H1 (cell line): ENCODE data around the gene UGT1A8. TPM values are rescaled to one million over a fixed set of nuclear protein-coding genes. Genes with fewer than 3 reads are reported as not detected.

Experiments used
- CTCF ChIA-PET: fragments of 300-600 bp; sonication (Branson Sonifier 250); formaldehyde crosslinking; loops from one replicate; lab custom pipeline; 2021; ENCODE audit not compliant: partially characterized antibody; lab: Charles Lee
- POLR2A ChIA-PET: fragments of 300-600 bp; sonication (Branson Sonifier 250); formaldehyde crosslinking; loops from one replicate; lab custom pipeline; 2021; ENCODE audit warnings: inconsistent platforms; ENCODE audit not compliant: partially characterized antibody; lab: Charles Lee
- DNase-seq, 2 experiments: peaks; one replicate each; pipeline versions ENCODE4 v3.0.0 to v3.0.0-alpha.2; 2010 to 2022; ENCODE audit warnings: low spot score in 2 of 2, low read depth in 1 of 2, mixed read lengths in 1 of 2
- FAIRE-seq: peaks from 2 replicates; lab custom pipeline; 2011; peaks lifted over from hg19 to GRCh38; lab: Jason Lieb, UNC
- H2AFZ ChIP-seq: 2 replicates; pipeline ENCODE4 v1.8.1; 2012; ENCODE audit warnings: low read length, inconsistent platforms
- H2AK5ac ChIP-seq: 2 replicates; pipeline ENCODE4 v1.6.1; 2013; ENCODE audit warnings: low read depth, low read length
- H2BK120ac ChIP-seq: replicated peaks from 2 replicates; pipeline ENCODE3; 2013; ENCODE audit warnings: low read depth, low read length, inconsistent platforms
- H2BK12ac ChIP-seq: 2 replicates; pipeline ENCODE4 v1.6.1; 2013; ENCODE audit warnings: low read depth, low read length
- H2BK15ac ChIP-seq: 2 replicates; pipeline ENCODE4 v1.6.1; 2013; ENCODE audit warnings: low read length
- H2BK20ac ChIP-seq: 2 replicates; pipeline ENCODE4 v1.6.1; 2013; ENCODE audit warnings: low read length
- H2BK5ac ChIP-seq: 2 replicates; pipeline ENCODE4 v1.6.1; 2013; ENCODE audit warnings: low read depth, low read length
- H3K14ac ChIP-seq: 2 replicates; pipeline ENCODE4 v1.6.1; 2013; ENCODE audit warnings: inconsistent platforms; ENCODE audit not compliant: insufficient read length
- H3K18ac ChIP-seq: 2 replicates; pipeline ENCODE4 v1.6.1; 2013; ENCODE audit warnings: low read length; ENCODE audit errors: extremely low read depth
- H3K23ac ChIP-seq: 2 replicates; pipeline ENCODE4 v1.6.1; 2013; ENCODE audit warnings: inconsistent platforms; ENCODE audit not compliant: insufficient read length
- H3K23me2 ChIP-seq: 2 replicates; pipeline ENCODE4 v1.6.1; 2013; ENCODE audit warnings: low read depth, low read length
- H3K27ac ChIP-seq: 2 replicates; pipeline ENCODE4 v1.6.1; 2011; ENCODE audit warnings: low read depth, low read length, inconsistent platforms
- H3K27me3 ChIP-seq, 4 experiments: replicated peaks in 1 of 4; 1 replicate in 1 of 4; 2 replicates in 3 of 4; pipeline versions ENCODE4 v1.6.1 to v1.8.1; 2011 to 2013; ENCODE audit warnings: low read length in 3 of 4, mild to moderate bottlenecking in 3 of 4, inconsistent platforms in 2 of 4, mixed read lengths in 2 of 4, moderate library complexity in 1 of 4; ENCODE audit not compliant: control insufficient read depth in 3 of 4, insufficient read depth in 3 of 4; ENCODE audit errors: extremely low read depth in 1 of 4
- H3K36me3 ChIP-seq, 4 experiments: 2 replicates each; pipeline versions ENCODE4 v1.6.1 to v1.8.1; 2011 to 2013; ENCODE audit warnings: mild to moderate bottlenecking in 4 of 4, low read length in 3 of 4, moderate library complexity in 2 of 4, control low read depth in 1 of 4, inconsistent platforms in 1 of 4; ENCODE audit not compliant: insufficient read depth in 4 of 4, control insufficient read depth in 2 of 4
- H3K4ac ChIP-seq: replicated peaks from 2 replicates; pipeline ENCODE3; 2013; ENCODE audit warnings: low read length, low read depth, mixed read lengths, inconsistent platforms; ENCODE audit not compliant: insufficient read length
- H3K4me1 ChIP-seq, 4 experiments: replicated peaks in 1 of 4; 1 replicate in 1 of 4; 2 replicates in 3 of 4; pipeline versions ENCODE4 v1.6.1 to v1.8.1; 2011 to 2013; ENCODE audit warnings: low read length in 3 of 4, inconsistent platforms in 2 of 4, mixed read lengths in 1 of 4; ENCODE audit not compliant: insufficient read depth in 4 of 4, control insufficient read depth in 3 of 4
- H3K4me2 ChIP-seq, 2 experiments: 2 replicates each; pipeline versions ENCODE4 v1.6.1 to v1.8.1; 2011 to 2013; ENCODE audit warnings: low read depth in 2 of 2, low read length in 2 of 2, control low read depth in 1 of 2, inconsistent platforms in 1 of 2, mild to moderate bottlenecking in 1 of 2; ENCODE audit not compliant: insufficient read depth in 1 of 2
- H3K4me3 ChIP-seq, 4 experiments: fragments of 200-600, 300-600 bp in 1 of 4; sonication (generic), shearing (Covaris generic), sonication (Bioruptor Twin) in 1 of 4; 2 replicates each; pipeline versions ENCODE4 v1.5.1 to v1.8.1; 2011 to 2016; ENCODE audit warnings: low read length in 4 of 4, low read depth in 3 of 4, control low read depth in 2 of 4, inconsistent platforms in 2 of 4, mild to moderate bottlenecking in 2 of 4, mixed read lengths in 1 of 4, moderate library complexity in 1 of 4; ENCODE audit not compliant: insufficient read depth in 2 of 4; ENCODE audit errors: extremely low read depth in 1 of 4
- H3K56ac ChIP-seq: replicated peaks from 2 replicates; pipeline ENCODE3; 2013; ENCODE audit warnings: low read depth, mild to moderate bottlenecking, mixed read lengths, low read length, inconsistent platforms; ENCODE audit not compliant: insufficient read length
- H3K79me1 ChIP-seq: 2 replicates; pipeline ENCODE4 v1.6.1; 2013; ENCODE audit warnings: low read depth, low read length, control low read depth
- H3K79me2 ChIP-seq, 2 experiments: 2 replicates each; pipeline versions ENCODE4 v1.6.1 to v1.8.1; 2012 to 2013; ENCODE audit warnings: low read length in 2 of 2, mild to moderate bottlenecking in 2 of 2, inconsistent platforms in 1 of 2; ENCODE audit not compliant: insufficient read depth in 2 of 2, control insufficient read depth in 1 of 2
- H3K9ac ChIP-seq, 4 experiments: replicated peaks in 1 of 4; 1 replicate in 1 of 4; 2 replicates in 3 of 4; pipeline versions ENCODE4 v1.6.1 to v1.8.1; 2011 to 2013; ENCODE audit warnings: low read depth in 3 of 4, low read length in 3 of 4, control low read depth in 2 of 4, mild to moderate bottlenecking in 2 of 4, moderate library complexity in 2 of 4, inconsistent platforms in 1 of 4; ENCODE audit errors: extremely low read depth in 1 of 4
- H3K9me3 ChIP-seq, 2 experiments: 2 replicates each; pipeline versions ENCODE4 v1.6.1 to v1.8.1; 2012 to 2013; ENCODE audit warnings: mild to moderate bottlenecking in 2 of 2, moderate library complexity in 2 of 2, control low read depth in 1 of 2, inconsistent platforms in 1 of 2, low read depth in 1 of 2, low read length in 1 of 2, mixed read lengths in 1 of 2; ENCODE audit not compliant: insufficient read depth in 2 of 2
- H4K20me1 ChIP-seq, 2 experiments: replicated peaks in 1 of 2; 2 replicates each; pipeline versions ENCODE3 to v1.8.1; 2011 to 2013; ENCODE audit warnings: inconsistent platforms in 2 of 2, low read length in 2 of 2, mild to moderate bottlenecking in 1 of 2; ENCODE audit not compliant: insufficient read depth in 2 of 2, control insufficient read depth in 1 of 2
- H4K5ac ChIP-seq: 2 replicates; pipeline ENCODE4 v1.6.1; 2013; ENCODE audit warnings: low read length, low read depth, mixed read lengths, inconsistent platforms; ENCODE audit not compliant: insufficient read length
- H4K8ac ChIP-seq: 2 replicates; pipeline ENCODE4 v1.8.0; 2013; ENCODE audit warnings: mild to moderate bottlenecking, moderate library complexity, low read length, inconsistent platforms; ENCODE audit not compliant: insufficient read depth; ENCODE audit errors: extremely low read depth
- H4K91ac ChIP-seq: replicated peaks from 2 replicates; pipeline ENCODE3; 2013; ENCODE audit warnings: low read length, mixed read lengths, inconsistent platforms; ENCODE audit not compliant: insufficient read length
- BCL11A ChIP-seq, 2 experiments: IDR thresholded peaks; one replicate each; pipeline ENCODE4 v1.6.1; 2011; ENCODE audit warnings: low read depth in 2 of 2, low read length in 2 of 2, mild to moderate bottlenecking in 2 of 2
- CREB1 ChIP-seq: IDR thresholded peaks from 2 replicates; pipeline ENCODE4 v1.6.1; 2012; ENCODE audit warnings: inconsistent platforms
- CTBP2 ChIP-seq: IDR thresholded peaks from 2 replicates; pipeline ENCODE4 v1.7.0; 2011; ENCODE audit warnings: borderline replicate concordance, mild to moderate bottlenecking, moderate library complexity, mixed read lengths, low read length; ENCODE audit not compliant: insufficient read depth, insufficient read length
- CTCF ChIP-seq, 3 experiments: IDR thresholded peaks; 1 replicate in 2 of 3; 2 replicates in 1 of 3; pipeline versions ENCODE4 v1.5.1 to v1.6.1; 2011; ENCODE audit warnings: low read length in 3 of 3, mild to moderate bottlenecking in 3 of 3, inconsistent platforms in 2 of 3, low read depth in 1 of 3, moderate library complexity in 1 of 3; ENCODE audit not compliant: insufficient read depth in 1 of 3; ENCODE audit errors: control extremely low read depth in 1 of 3
- EGR1 ChIP-seq: IDR thresholded peaks from 2 replicates; pipeline ENCODE4 v1.6.1; 2011; ENCODE audit warnings: low read depth, low read length, borderline replicate concordance
- MAFK ChIP-seq: IDR thresholded peaks from 2 replicates; pipeline ENCODE4 v1.6.1; 2012; ENCODE audit warnings: low read depth, mild to moderate bottlenecking, improper control_type of control experiment, low read length
- NRF1 ChIP-seq: IDR thresholded peaks from 2 replicates; pipeline ENCODE4 v1.6.1; 2011; ENCODE audit warnings: mild to moderate bottlenecking, low read depth, low read length, improper control_type of control experiment
- POLR2A ChIP-seq, 2 experiments: IDR thresholded peaks; 1 replicate in 1 of 2; 2 replicates in 1 of 2; pipeline ENCODE4 v1.6.1; 2011; ENCODE audit warnings: low read depth in 2 of 2, low read length in 2 of 2, mild to moderate bottlenecking in 2 of 2; ENCODE audit errors: control extremely low read depth in 1 of 2
- SIN3A ChIP-seq, 2 experiments: IDR thresholded peaks in 1 of 2; conservative IDR thresholded peaks in 1 of 2; 2 replicates each; pipeline ENCODE4 v1.6.1; 2011 to 2012; ENCODE audit warnings: low read length in 2 of 2, improper control_type of control experiment in 1 of 2, low read depth in 1 of 2, mild to moderate bottlenecking in 1 of 2
- WGBS, 2 experiments: shearing (Covaris generic) in 1 of 2; methylation state at CpG; one replicate each; pipeline versions ENCODE4 v1.1.6 to v1.1.7; 2013 to 2015; ENCODE audit warnings: low lambda C conversion rate in 2 of 2, mixed read lengths in 2 of 2, inconsistent platforms in 1 of 2, low coverage in 1 of 2, missing lambda C conversion rate in 1 of 2; ENCODE audit not compliant: insufficient replicate concordance in 2 of 2, insufficient coverage in 1 of 2, insufficient read length in 1 of 2; ENCODE audit errors: extremely low coverage in 1 of 2, missing lambda C conversion rate in 1 of 2; 5-methylcytosine and 5-hydroxymethylcytosine counted together
- polyA plus RNA-seq, 7 experiments: library from polyadenylated mRNA; depleted of rRNA in 3 of 7; stranded (reverse) in 5 of 7; unstranded in 2 of 7; fragments of >200 nt in 5 of 7; fragments of 200-250 nt in 2 of 7; gene quantifications; 1 replicate in 5 of 7; 2 replicates in 1 of 7; 4 replicates in 1 of 7; pipeline versions ENCODE4 v1.2.1 to v1.2.3, GENCODE V29; 2011 to 2013; ENCODE audit warnings: missing spikeins in 2 of 7, mixed read lengths in 2 of 7
- total RNA-seq: library from RNA; stranded (reverse); fragmentation: NEBNext Ultra II Directional; extraction: Animal tissue kit (Norgen Biotek cat#: 25700); gene quantifications from 2 replicates; pipeline ENCODE4 v1.2.1, GENCODE V29; 2021
- TF ChIP-seq, protein P1 (sequence below): IDR thresholded peaks from 2 replicates; pipeline ENCODE4 v1.6.1; 2012; ENCODE audit warnings: inconsistent platforms

Gene UGT1A8
- total and polyA plus RNA-seq, 2 of the 8 experiments (the other 6 are each of a cell fraction or from before 2014, with no cell fraction given): not detected

GRCh38 chr2:233656443-233656842, 39.0 kb downstream of the UGT1A8 start:
- Histone ChIP-seq H4K20me1 (no peaks in the 10 kb centered on the region), H2BK12ac (no peak overlapping the region), H2BK20ac (no peak overlapping the region), H3K56ac (no peak overlapping the region), H3K4me1 (no peaks in the 10 kb centered on the region), H2BK120ac (no peak overlapping the region), H4K91ac (no peak overlapping the region), H3K36me3 (no peaks in the 10 kb centered on the region), H3K4ac (no peak overlapping the region), H4K5ac (no peak overlapping the region), H3K27me3 (no peaks in the 10 kb centered on the region), H3K9ac (no peak overlapping the region), H3K14ac (no peak overlapping the region), H3K79me2 (no peaks in the 10 kb centered on the region), H3K9me3 (no peaks in the 10 kb centered on the region), H2AK5ac (no peak overlapping the region), H2AFZ (no peak overlapping the region), H3K18ac (no peak overlapping the region), H3K79me1 (no peaks in the 10 kb centered on the region), H3K23me2 (no peaks in the 10 kb centered on the region; the same call in 1 of the 2 replicates), H3K23ac (no peak overlapping the region), H3K4me2 (no peak overlapping the region), H2BK5ac (no peak overlapping the region), H3K27ac (no peak overlapping the region), H2BK15ac (no peak overlapping the region), H4K8ac (no peak overlapping the region), H3K4me3 (no peak overlapping the region)
- DNase-seq (no peak), FAIRE-seq (no peak)
- ChIA-PET POLR2A (no interaction called here), CTCF (no interaction called here)
- WGBS, 2 experiments: 90% methylated on average over 10 of the region's 10 CpGs; no CpG with 5 or more reads in 1 of the 2 experiments
- TF ChIP-seq CREB1: no peak
- TF ChIP-seq BCL11A (IDR thresholded peaks at IDR 0.05; ENCODE audit: low read depth in 2 of 2, low read length in 2 of 2): no peak
- no peak for TF ChIP-seq CTBP2
- TF ChIP-seq SIN3A (conservative IDR thresholded peaks at IDR 0.05 in 1 of 2, IDR thresholded peaks at IDR 0.05 in 1 of 2; ENCODE audit: low read depth in 1 of 2, low read length in 2 of 2): no peak
- no peak for TF ChIP-seq CTCF (IDR thresholded peaks at IDR 0.05; ENCODE audit: control extremely low read depth in 1 of 3, insufficient read depth in 1 of 3, low read depth in 1 of 3, low read length in 3 of 3)
- TF ChIP-seq, protein P1, sequence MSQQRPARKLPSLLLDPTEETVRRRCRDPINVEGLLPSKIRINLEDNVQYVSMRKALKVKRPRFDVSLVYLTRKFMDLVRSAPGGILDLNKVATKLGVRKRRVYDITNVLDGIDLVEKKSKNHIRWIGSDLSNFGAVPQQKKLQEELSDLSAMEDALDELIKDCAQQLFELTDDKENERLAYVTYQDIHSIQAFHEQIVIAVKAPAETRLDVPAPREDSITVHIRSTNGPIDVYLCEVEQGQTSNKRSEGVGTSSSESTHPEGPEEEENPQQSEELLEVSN: no peak
- TF ChIP-seq POLR2A (IDR thresholded peaks at IDR 0.05; ENCODE audit: control extremely low read depth in 1 of 2, low read depth in 2 of 2, low read length in 2 of 2): no peak
- no peak for TF ChIP-seq NRF1
- TF ChIP-seq EGR1: no peak
- no peak for TF ChIP-seq MAFK
